GM18511 (cell line): ENCODE measurements around the gene RAVER1.
"Not testable (repeated sequence)": the region's sequence is repeated elsewhere in the genome, so short reads cannot be mapped to it uniquely, and the experiment has no call there.

Experiments
- ATAC-seq: cut with Tn5 transposase; IDR thresholded peaks from one replicate; pipeline ENCODE4 v1.9.1; 2021; ENCODE audit warnings: mild to moderate bottlenecking, moderate library complexity; ENCODE audit not compliant: unreplicated experiment

Gene RAVER1

DNA sequence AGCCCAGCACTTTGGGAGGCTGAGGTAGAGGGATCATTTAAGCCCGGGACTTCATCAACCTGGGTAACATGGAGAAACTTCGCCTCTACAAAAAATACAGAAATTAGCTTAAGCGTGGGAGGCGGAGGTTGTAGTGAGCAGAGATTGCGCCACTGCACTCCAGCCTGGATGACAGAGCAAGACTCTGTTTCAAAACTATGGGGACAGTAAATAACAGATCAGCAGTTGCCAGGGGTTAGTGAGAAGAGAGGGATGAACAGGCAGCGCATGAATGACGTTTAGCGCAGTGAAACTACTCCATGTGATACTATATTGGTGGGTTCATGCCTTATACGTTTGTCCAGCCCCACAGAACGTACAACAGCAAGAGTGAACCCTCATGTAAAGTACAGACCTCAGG is 13.2 kb upstream of the RAVER1 start:
- ATAC-seq = no peak

DNA sequence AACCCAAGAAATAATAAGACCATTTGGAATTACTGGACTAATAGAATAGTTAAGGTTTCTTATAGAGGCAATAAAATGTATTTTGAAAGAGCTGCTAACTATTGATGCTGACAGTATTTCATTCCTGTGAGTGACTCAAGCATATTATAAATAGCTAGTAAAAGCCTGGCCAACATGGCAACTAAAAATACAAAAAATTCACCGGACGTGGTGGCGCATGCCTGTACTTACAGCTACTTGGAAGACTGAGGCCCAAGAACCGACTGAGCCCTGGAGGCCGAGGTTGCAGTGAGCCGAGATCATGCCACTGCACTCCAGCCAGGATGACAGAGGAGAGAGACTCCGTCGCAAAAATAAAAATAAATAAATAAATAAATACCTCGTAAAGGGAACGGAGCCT is 11.5 kb upstream of the RAVER1 start:
- ATAC-seq = no peak

DNA sequence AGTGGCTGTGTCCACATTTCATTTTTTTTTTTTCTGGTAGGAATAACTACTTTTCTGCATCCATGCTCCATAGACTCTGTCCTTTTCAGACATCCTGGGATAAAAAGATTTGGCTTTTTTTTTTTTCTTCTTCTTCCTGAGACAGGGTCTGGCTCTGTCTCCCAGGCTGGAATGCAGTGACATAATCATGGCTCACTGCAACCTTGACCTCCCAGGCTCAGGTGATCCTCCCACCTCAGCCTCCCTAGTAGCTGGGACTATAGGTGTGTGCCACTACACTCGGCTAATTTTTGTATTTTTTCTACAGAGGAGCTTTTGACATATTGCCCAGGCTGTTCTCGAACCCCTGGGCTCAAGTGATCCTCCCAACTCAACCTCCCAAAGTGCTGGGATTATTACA is 10.2 kb upstream of the RAVER1 start:
- no peak for ATAC-seq

DNA sequence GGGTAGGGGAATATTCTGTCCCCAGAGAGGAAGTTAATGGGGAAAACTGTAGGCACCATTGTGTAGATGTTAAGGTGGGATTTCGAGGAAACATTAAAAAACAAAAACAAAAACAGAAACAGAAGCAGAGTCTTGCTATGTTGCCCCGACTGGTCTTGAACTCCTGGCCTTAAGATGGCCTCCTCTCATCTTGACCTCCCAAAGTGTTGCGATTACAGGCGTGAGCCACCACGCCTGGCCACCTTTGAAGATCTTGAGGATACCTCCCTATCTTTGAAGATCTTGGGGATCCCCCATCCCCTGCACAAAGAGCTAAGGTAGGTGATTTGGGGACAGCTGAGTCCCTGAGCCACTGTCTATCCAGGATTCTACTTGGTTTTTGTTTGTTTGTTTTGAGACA is 6.6 kb upstream of the RAVER1 start:
- no peak for ATAC-seq

DNA sequence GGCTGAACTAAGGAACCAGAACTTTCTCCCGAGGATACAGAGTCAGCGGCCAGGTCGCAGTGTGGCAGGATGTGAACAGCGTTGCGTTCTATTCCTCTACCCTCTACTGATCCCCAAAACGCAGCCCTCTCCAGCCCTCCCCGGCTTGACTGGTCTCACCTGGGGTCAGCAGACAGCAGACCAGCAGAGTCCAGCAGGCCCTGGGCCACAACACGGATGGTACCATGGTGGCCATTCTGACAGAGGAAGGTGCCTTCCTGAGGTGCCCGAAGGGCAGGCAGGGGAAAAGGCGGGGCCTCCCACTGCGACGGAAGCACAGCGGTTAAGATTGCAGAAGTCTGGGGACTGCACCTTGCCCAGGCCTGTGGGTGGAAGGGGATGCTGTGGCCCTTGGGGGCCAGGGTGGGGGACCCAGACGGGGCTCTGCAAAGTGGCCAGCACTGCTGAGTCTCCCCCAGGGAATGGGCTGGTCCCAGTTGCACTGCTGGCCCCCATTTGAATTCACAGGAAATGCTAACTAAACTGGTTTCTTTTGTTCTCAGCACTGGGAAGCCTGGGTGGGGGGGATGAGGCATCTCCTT is 6.1 kb upstream of the RAVER1 start, which contains the start of gene ICAM3:
Gene ICAM3, minus strand, starts transcription at position 245 of the 581 bp plus-strand sequence. Its CDS starts 10 bp downstream, at position 235.
- peak; percentile 80 for ATAC-seq

DNA sequence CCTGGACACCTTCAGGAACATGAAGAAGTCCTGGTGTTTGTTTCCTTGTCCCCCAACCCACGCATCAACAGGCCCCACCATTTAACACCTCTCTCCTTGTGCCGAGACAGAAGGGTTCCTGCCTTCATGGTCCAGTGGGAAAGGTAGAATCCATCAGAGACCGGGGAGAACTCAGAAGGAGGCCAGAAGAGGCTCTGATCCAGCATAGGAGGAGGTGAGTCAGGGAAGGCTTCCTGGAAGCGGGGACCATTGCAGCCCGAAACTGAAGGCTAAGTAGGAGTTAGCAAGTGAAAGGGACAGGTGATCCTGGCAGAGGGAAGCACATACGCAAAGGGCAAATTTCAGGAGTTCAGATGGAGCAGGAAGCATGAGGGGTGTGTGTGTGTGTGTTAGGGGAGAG is 5.6 kb upstream of the RAVER1 start:
- no peak for ATAC-seq

DNA sequence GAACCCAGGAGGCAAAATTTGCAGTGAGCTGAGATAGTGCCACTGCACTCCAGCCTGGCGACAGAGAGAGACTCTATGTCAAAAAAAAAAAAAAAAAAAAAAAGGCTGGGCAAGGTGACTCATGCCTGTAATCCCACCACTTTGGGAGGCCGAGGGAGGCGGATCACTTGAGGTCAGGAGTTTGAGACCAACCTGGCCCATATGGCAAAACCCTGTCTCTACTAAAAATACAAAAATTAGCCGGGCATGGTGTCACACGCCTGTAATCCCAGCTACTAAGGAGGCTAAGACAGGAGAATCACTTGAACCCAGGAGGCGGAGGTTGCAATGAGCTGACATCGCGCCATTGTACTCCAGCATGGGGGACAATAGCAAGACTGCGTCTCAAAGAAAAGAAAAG is 3.4 kb upstream of the RAVER1 start:
- not testable (repeated sequence) for ATAC-seq

DNA sequence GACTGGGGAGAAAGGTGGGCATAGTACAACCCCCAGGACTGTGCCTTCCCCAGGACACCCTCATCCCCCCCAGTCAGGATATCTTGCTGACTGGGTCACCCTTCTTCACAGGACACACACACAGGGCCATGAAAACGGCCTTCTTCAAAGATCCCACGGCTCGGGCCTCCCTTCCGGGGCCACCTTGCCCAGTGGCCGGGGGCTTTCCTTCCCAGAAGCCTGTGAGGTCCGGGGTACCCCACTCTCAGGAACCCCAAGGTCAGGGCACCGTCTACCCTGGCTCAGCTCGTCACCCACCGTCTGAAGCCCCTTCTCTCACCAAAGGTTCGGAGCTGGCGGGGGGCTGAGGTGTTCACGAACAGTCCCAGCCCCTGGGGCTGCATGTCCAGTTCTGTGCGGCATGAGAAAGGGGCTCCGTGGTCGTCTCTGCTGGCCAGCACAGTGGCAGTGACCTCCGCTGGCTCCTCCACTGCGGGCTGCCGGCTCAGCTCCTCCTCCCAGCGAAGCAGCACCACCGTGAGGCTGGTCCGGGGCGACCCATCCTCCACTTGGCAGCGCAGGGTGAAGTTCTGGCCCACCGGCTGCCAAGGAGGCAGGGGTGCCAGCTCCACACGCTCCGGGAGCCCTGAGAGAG is 2.1 kb upstream of the RAVER1 start:
- no peak for ATAC-seq

DNA sequence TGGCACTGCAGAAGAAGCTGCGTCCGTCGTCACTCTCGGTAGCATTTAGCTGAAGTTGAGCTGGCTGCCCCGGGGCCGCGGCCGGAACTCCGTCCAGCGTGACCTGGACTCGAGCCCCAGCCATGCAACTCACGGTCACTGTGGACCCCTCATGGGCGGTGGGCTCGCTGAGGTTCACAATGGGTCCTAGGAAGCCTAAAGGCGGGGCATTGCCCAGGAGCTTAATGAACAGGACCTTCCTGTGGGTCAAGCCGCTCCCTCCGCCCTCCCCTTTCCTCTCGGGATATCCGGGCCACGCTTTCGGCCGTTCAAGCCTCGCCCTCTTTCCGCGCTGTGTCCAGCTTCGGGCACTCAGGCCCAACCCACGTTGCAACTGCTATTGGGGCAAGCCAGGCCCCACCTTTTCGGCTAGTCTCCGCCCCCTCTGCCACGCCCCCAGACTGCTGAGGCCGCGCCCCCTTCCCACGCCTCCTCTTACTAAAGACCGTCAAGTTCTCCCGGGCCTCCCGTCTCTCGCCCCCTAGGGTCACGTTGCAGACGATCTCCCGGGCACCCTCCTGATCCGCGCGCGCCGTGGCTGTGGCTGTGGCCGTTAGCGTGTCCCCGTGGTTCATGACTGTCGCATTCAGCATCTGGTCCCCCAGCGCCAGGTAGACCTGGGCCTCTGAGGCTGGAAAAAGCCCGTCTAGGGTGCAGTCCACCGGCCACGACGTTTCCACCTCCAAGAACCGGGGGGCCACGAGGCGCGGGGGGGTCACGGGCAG is 1.4 kb upstream of the RAVER1 start:
- no peak for ATAC-seq

DNA sequence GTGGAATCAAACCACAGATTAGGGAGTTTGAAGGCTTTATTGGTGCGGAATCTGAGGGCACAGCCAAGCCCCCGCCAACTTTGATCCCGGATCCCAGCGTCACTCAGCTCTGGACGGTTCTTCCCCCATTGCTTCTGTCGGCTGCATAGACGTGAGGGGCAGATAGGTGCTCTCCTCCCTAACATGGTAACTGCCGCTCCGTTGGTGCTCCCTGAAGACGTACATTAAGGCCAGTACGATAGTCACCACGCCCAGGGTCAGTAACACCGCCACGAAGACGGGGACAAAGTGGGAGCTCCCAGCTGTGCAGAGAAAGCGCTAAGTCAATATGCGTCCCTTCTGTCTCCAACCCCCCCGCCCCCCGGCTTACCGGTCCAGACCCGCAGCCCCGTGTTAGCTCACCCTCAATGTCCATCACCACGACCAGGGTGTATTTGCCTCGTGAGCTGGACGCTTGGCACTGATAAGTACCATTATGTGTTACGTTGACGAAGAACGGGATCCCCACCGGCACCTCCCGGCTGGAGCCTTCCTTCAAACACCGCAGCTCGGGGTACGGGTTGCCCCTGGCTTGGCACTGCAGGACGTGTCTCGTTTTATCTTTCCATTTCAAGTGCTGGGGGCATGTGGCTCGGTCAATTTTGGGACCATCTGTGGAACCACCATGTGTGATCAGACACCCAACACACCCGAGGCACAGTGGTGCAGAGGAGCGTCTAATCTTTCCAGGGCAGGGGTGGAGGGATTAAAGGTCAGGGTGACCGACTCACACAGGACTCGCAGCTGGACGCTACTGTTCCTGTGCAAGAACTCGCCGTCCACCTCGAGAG is 644 bp upstream of the RAVER1 start:
- no peak for ATAC-seq

DNA sequence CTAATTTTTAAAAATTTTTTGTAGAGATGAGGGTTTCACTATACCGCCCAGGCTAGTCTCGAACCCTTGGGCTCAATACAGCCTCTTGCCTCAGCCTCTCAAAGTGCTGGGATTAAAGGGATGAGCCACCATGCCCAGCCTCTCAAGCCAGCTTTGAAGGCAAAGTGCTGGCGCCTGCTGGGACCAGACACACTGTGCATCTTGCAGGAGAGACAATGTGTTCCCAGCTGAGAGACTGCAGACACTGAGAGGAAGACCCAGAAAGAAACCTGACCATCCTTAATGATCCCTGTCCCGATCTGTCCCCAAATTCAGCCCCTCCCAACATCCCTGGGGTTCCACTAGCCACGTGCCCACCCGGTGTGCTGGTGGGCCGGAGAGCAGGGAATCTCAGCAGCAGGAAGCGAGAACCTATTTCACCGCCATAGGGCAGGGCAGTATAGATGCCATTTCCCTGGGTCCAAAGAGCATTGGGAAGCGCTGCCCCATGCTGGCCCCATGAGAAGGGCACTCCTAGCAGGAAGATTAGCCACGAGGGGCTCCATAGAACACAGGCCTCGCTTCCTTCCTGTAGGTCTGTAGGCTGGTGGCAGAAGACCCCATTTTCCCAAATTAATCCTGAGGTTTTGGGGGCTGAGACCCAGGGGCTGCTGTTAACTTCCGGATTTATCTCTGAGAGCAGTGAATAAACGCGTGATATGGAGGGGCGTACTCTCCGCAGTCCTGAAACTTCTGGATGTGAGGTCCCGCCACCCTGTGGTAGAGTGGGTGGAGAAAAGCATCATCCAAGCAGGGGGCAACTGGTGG is 968 bp downstream of the RAVER1 start:
- ATAC-seq = no peak

DNA sequence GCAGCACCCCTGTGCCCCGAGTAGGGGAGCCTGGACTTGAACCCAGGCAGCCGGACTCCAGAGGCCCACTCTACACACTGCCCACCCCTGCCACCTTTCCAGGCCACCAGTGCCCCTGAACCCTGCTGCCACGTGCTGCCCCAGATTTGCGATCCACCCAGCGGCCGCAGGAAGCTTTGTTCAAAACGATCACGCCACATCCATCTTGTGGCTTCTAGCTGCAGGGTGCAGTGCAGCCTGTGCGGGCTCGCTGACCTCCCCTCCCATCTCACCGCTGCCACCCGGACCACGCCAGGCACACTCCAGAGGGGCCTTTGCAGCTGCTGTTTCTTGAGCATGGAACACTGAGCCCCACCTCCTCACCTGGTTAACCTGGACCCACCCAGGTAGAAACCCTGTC is 3.8 kb downstream of the RAVER1 start:
- no peak for ATAC-seq

DNA sequence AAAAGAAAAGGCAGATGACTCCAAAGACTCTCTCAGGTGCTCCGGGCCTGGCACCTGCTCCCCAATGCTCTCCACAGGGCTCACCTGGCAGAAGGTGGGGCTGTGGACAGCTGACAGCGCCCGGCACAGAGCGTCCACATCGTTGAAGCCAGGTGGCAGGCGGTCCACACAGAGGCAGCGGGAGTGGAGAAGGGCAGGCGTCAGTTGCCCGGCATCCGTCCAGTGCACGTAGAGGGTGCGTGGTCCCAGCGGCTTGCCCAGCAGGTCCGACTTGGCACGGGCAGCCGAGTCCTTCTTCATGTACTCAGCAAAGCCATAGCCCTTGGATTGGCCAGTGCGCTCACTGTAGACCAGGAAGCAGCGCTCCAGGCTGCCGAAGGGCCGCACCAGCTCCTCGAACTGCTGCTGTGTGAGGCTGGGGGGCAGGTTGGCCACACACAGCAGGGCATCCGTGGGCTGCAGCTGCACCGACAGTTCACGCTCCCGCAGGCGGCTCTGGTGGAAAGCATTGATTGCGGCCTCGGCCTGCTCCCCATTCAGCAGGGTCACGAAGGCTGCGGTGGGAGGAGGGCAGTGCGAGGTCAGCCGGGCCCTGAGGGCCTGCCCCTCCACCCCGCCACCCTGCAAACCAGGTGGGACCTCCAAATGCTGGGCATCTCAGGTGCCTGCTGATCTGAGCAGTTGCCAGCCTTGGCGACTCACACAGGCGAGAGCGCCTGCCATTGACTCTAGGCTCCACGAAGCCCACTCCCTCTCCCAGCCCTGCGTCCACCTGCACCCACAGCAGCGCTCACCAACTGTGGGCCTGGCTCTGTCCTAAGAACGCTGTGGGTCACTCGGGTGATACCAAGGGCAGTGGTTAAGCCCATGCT is 4.5 kb downstream of the RAVER1 start:
- ATAC-seq = no peak

DNA sequence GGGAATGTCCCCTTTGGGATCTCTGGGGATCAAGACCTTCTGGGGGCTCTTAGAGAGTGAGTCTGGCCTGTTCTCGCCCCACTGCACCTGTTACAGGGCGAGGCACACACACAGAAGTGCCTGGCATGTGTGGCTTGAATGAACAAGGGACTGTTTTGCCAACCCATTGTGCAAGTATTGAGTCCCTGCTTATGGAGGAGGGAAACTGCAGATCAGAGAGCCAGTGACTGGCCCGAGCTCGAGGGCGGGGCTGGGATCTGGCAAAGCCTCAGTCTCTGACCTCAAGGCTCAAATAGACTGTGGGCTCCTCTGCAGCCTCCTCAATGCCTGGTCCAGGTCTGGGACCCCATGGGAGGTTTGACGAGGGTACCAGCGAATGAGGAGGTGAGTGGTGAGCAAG is 5.5 kb downstream of the RAVER1 start:
- no peak for ATAC-seq

DNA sequence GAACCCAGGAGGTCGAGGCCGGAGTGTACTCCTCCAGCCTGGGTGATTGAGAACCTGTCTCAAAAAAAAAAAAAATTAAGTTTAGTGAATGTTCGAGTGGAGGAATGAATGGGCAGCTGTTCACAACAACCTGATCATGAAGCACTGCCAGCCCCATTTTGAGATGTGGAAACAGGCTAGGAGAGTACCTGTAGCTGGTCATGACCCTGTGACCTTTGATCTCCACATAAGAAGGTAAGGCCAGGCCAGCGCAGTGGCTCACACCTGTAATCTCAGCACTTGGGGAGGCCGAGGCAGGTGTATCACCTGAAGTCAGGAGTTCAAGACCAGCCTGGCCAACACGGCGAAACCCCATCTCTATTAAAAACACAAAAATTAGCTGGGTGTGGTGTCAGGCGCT is 7.6 kb downstream of the RAVER1 start:
- ATAC-seq = no peak

DNA sequence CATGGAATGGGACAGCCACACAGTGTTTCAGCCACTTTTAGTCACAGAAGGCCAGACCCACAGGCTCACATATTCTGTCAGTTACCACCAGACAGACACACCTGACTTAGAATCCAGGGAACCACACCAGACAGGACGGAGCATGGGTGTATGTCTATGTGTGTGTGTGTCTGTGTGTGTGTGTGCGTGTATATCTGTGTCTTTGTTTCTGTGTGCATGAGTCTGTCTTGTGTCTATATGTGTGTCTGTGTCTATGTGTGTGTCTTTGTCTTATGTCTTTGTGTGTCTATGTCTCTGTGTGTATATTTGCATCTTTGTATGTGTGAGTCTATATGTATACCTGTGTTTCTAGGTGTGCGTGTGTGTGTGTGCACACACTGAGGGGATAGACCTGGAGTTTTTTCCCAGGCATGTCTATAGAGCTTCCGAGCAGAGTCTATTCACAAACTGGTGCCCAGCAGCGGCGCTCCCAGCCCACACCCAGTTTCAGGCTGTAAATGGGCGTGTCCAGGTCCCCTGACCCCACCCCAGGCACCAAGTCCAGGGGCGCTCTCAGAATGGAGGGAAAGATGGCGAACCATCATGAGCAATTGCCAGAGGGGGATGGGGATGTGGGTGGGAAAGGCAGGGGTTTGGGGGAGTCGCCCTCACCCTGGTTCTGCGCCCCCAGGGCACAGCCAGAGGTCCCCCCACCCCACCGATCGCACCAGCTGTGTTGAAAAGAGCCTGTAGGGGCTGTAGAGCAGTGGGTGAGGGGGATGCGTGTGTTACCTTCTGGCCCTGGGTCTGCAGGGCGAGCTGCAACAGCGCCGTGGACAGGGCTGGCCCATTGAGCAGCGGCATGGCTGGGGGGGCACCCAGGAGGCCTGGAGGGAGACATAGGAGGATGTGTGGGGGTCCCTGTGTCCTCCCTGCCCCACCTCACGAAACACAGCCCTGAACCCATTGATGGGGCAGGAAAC is 11.2 kb downstream of the RAVER1 start:
- no peak for ATAC-seq

DNA sequence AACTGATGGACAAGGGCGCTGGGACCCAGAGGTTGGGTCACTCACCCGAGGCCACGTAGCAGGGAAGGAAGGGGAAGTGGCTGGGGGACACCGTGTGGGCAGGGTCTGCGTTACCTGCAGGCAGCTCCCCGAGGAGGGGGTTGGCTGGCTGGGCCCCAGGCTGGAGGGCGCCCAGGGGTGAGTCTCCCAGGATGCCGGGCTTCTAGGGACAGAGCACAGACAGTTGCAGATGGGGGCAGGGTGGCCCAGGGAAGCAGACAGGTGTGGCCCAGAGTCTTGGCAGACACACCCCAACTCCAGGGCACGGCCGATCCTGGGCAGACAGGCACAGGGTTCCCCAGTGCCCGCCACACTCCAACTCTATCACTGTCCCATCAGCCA is 11.9 kb downstream of the RAVER1 start:
- no peak for ATAC-seq

DNA sequence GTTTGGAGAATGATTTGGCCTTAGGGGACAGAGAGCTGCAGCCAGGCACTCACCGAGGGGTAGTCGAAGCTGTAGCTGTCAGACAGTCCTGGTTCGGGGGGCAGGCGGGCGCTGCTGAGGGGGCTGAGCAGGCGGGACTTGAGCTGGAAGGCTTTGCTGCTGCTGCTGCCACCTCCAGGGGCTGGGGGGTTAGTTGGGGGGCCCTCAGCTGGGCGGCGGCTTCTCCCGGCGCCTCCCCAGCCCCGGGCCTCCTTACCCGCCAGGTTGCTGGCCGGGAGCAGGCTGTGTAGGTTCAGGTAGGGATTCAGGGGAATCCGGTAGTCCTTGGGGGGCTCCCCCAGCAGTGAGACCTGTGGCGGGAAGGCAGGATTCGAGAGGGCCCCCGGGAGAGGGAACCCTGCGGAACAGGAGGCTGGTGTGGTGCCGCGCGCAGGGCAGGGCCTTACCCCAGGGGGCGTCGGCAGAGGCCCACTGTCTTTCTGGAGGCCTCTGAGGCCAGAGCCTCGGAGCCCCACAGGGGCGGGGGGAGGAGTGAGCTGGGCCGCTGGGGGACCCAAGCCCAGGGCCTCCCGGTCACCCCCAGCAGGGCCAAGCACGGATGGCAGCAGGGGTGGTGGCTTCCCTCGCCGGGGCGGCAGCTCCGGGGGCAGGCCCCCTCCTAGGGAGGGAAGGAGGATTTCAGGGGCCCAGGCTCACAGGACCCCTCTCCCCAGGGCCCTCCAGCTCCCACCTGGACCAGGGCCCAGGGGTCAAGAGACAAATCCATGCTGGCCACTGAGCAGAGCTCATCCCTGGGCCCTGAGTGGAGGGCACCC is 12.5 kb downstream of the RAVER1 start:
- ATAC-seq = no peak
